ENCODE results near the gene PCBD2.
"Not testable (repeated sequence)": the region's sequence is repeated elsewhere in the genome, so short reads cannot be mapped to it uniquely, and the experiment has no call there.

DNA sequence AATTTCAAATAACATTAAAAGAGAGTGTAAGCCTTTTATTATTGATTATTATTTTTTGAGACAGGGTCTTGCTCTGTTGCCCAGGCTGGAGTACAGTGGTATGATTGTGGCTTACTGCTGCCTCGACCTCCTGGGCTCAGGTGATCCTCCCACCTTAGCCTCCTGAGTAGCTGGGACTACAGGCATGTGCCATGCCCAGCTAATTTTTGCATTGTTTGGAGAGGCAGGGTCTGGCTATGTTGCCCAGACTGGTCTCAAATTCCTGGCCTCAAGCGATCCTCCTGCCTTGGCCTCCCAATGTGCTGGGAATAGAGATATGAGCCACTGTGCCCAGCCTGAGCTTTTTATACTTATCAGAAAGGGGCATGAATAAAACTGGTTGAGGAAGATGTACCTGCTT, 5.8 kb downstream of the PCBD2 start:
- TF ChIP-seq, protein P1, sequence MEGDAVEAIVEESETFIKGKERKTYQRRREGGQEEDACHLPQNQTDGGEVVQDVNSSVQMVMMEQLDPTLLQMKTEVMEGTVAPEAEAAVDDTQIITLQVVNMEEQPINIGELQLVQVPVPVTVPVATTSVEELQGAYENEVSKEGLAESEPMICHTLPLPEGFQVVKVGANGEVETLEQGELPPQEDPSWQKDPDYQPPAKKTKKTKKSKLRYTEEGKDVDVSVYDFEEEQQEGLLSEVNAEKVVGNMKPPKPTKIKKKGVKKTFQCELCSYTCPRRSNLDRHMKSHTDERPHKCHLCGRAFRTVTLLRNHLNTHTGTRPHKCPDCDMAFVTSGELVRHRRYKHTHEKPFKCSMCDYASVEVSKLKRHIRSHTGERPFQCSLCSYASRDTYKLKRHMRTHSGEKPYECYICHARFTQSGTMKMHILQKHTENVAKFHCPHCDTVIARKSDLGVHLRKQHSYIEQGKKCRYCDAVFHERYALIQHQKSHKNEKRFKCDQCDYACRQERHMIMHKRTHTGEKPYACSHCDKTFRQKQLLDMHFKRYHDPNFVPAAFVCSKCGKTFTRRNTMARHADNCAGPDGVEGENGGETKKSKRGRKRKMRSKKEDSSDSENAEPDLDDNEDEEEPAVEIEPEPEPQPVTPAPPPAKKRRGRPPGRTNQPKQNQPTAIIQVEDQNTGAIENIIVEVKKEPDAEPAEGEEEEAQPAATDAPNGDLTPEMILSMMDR (conservative IDR thresholded peaks at IDR 0.05), result not testable (repeated sequence)
- not testable (repeated sequence) for TF ChIP-seq ZFX (IDR thresholded peaks at IDR 0.05)
